SK-N-SH (cell line): Measurements from ENCODE around the gene LPAR4. TPM values are rescaled to one million over a fixed set of nuclear protein-coding genes. Genes with fewer than 3 reads are reported as not detected.

ENCODE experiments used
- CTCF ChIA-PET: fragments of 300-600, 350-600 bp; formaldehyde crosslinking; extraction: SDS; loops from one replicate; lab custom pipeline; 2021; lab: Yijun Ruan, JAX
- POLR2A ChIA-PET: fragments of 350-600 bp; sonication (Branson Sonifier 250); formaldehyde crosslinking; extraction: SDS; loops from one replicate; lab custom pipeline; 2020; ENCODE audit warnings: antibody characterized with exemption, inconsistent platforms; lab: Yijun Ruan, JAX
- DNase-seq: peaks from one replicate; pipeline ENCODE4 v3.0.0; 2012
- H2AFZ ChIP-seq: fragments of 200-600 bp; sonication (generic); 2 replicates; pipeline ENCODE4 v1.8.1; 2016; ENCODE audit warnings: antibody characterized with exemption, mild to moderate bottlenecking, low read depth
- H3F3A ChIP-seq: fragments of 200-600 bp; sonication (generic); replicated peaks from 2 replicates; pipeline ENCODE3; 2016; ENCODE audit warnings: antibody characterized with exemption, mild to moderate bottlenecking; ENCODE audit not compliant: insufficient read depth
- H3K27ac ChIP-seq, 2 experiments: fragments of 200-500 bp in 1 of 2; fragments of 200-600 bp in 1 of 2; sonication (Bioruptor generic) in 1 of 2; sonication (generic), shearing (Covaris generic) in 1 of 2; 2 replicates each; pipeline versions ENCODE4 v1.5.1 to v1.6.1; 2014 to 2016; ENCODE audit warnings: low read depth in 2 of 2, inconsistent platforms in 1 of 2, low read length in 1 of 2, mild to moderate bottlenecking in 1 of 2, mixed read lengths in 1 of 2
- H3K27me3 ChIP-seq: fragments of 200-600 bp; sonication (generic), shearing (Covaris generic); 2 replicates; pipeline ENCODE4 v1.6.1; 2016; ENCODE audit warnings: mixed run types; ENCODE audit not compliant: insufficient read depth
- H3K36me3 ChIP-seq, 2 experiments: fragments of 200-500 bp in 1 of 2; fragments of 200-600 bp in 1 of 2; sonication (Bioruptor generic) in 1 of 2; sonication (generic) in 1 of 2; replicated peaks in 1 of 2; 2 replicates each; pipeline versions ENCODE3 to v1.5.1; 2014 to 2016; ENCODE audit warnings: low read length in 1 of 2, mild to moderate bottlenecking in 1 of 2; ENCODE audit not compliant: insufficient read depth in 2 of 2, control insufficient read depth in 1 of 2
- H3K4me1 ChIP-seq, 2 experiments: fragments of 200-500 bp in 1 of 2; fragments of 200-600 bp in 1 of 2; sonication (Bioruptor generic) in 1 of 2; sonication (generic), shearing (Covaris generic) in 1 of 2; 2 replicates each; pipeline versions ENCODE4 v1.5.1 to v1.6.1; 2014 to 2016; ENCODE audit warnings: low read depth in 1 of 2, low read length in 1 of 2, mixed run types in 1 of 2; ENCODE audit not compliant: insufficient read depth in 2 of 2, control insufficient read depth in 1 of 2
- H3K4me2 ChIP-seq: fragments of 200-600 bp; sonication (generic), shearing (Covaris generic); 2 replicates; pipeline ENCODE4 v1.6.1; 2017; ENCODE audit warnings: mixed run types
- H3K4me3 ChIP-seq, 2 experiments: fragments of 200-500 bp in 1 of 2; fragments of 200-600 bp in 1 of 2; sonication (Bioruptor generic) in 1 of 2; sonication (generic), shearing (Covaris generic) in 1 of 2; 2 replicates each; pipeline versions ENCODE4 v1.5.1 to v1.8.1; 2014 to 2016; ENCODE audit warnings: low read depth in 2 of 2, inconsistent platforms in 1 of 2, low read length in 1 of 2, mild to moderate bottlenecking in 1 of 2, mixed read lengths in 1 of 2, moderate library complexity in 1 of 2
- H3K79me2 ChIP-seq: fragments of 200-600 bp; sonication (generic); 2 replicates; pipeline ENCODE4 v1.8.1; 2017; ENCODE audit warnings: mild to moderate bottlenecking; ENCODE audit not compliant: insufficient read depth
- H3K9ac ChIP-seq: fragments of 200-600 bp; sonication (generic); 2 replicates; pipeline ENCODE4 v1.6.1; 2017; ENCODE audit warnings: mixed run types
- H3K9me2 ChIP-seq: fragments of 200-600 bp; sonication (generic); 2 replicates; pipeline ENCODE4 v1.6.1; 2017; ENCODE audit warnings: mixed run types
- H3K9me3 ChIP-seq: fragments of 200-600 bp; sonication (generic); 2 replicates; pipeline ENCODE4 v1.6.1; 2017; ENCODE audit warnings: mixed run types, mild to moderate bottlenecking, moderate library complexity
- H4K20me1 ChIP-seq: fragments of 200-600 bp; sonication (generic); 2 replicates; pipeline ENCODE4 v1.6.1; 2017; ENCODE audit warnings: mild to moderate bottlenecking, mixed run types; ENCODE audit not compliant: insufficient read depth
- CHD2 ChIP-seq: fragments of 150-350 bp; IDR thresholded peaks from 2 replicates; pipeline ENCODE4 v1.6.1; 2018; ENCODE audit warnings: low read length; ENCODE audit not compliant: partially characterized antibody
- CTCF ChIP-seq: fragments of 200-600 bp; sonication (generic); IDR thresholded peaks from 2 replicates; pipeline ENCODE4 v1.6.1; 2017; ENCODE audit warnings: antibody characterized with exemption, mild to moderate bottlenecking, moderate library complexity
- ELF1 ChIP-seq: IDR thresholded peaks from 2 replicates; pipeline ENCODE4 v1.4.0; 2012
- EP300 ChIP-seq, 2 experiments: IDR thresholded peaks; 2 replicates each; pipeline versions ENCODE4 v1.4.0 to v1.6.1; 2012; ENCODE audit warnings: borderline replicate concordance in 1 of 2, low read depth in 1 of 2, low read length in 1 of 2
- FOXJ3 ChIP-seq: sonication (generic); formaldehyde crosslinking; IDR thresholded peaks from 2 replicates; pipeline ENCODE4 v1.5.1; 2020; ENCODE audit warnings: mild to moderate bottlenecking, missing genetic modification reagents
- FOXM1 ChIP-seq: IDR thresholded peaks from 2 replicates; pipeline ENCODE4 v1.4.0; 2012; ENCODE audit warnings: low read depth, mild to moderate bottlenecking
- MAX ChIP-seq: IDR thresholded peaks from 2 replicates; pipeline ENCODE4 v1.4.0; 2012; ENCODE audit warnings: low read depth
- MEF2A ChIP-seq: IDR thresholded peaks from 2 replicates; pipeline ENCODE4 v1.4.0; 2012; ENCODE audit warnings: low read depth, borderline replicate concordance
- MXI1 ChIP-seq: IDR thresholded peaks from 2 replicates; pipeline ENCODE4 v1.6.1; 2012; ENCODE audit warnings: mild to moderate bottlenecking, low read depth, low read length, improper control_type of control experiment
- RAD21 ChIP-seq: IDR thresholded peaks from 2 replicates; pipeline ENCODE4 v1.6.1; 2012; ENCODE audit warnings: mild to moderate bottlenecking, low read length
- RFX5 ChIP-seq: IDR thresholded peaks from 2 replicates; pipeline ENCODE4 v1.6.1; 2012; ENCODE audit warnings: mild to moderate bottlenecking, improper control_type of control experiment, low read length
- RXRA ChIP-seq: IDR thresholded peaks from 2 replicates; pipeline ENCODE4 v1.4.0; 2012; ENCODE audit warnings: low read depth, mild to moderate bottlenecking, borderline replicate concordance
- SIN3A ChIP-seq: IDR thresholded peaks from 2 replicates; pipeline ENCODE4 v1.6.1; 2012; ENCODE audit warnings: low read depth, mild to moderate bottlenecking, low read length, moderate library complexity, borderline replicate concordance
- SMC3 ChIP-seq: IDR thresholded peaks from 2 replicates; pipeline ENCODE4 v1.6.1; 2012; ENCODE audit warnings: low read depth, low read length, improper control_type of control experiment
- TAF1 ChIP-seq: IDR thresholded peaks from 2 replicates; pipeline ENCODE4 v1.6.1; 2012; ENCODE audit warnings: low read depth, mild to moderate bottlenecking, low read length, moderate library complexity, borderline replicate concordance
- TCF12 ChIP-seq: IDR thresholded peaks from 2 replicates; pipeline ENCODE4 v1.4.0; 2012
- USF1 ChIP-seq: IDR thresholded peaks from 2 replicates; pipeline ENCODE4 v1.4.0; 2012; ENCODE audit warnings: low read depth, borderline replicate concordance
- ZBTB33 ChIP-seq: IDR thresholded peaks from 2 replicates; pipeline ENCODE4 v1.4.0; 2012; ENCODE audit warnings: low read depth, borderline replicate concordance
- whole genome bisulfite sequencing: methylation state at CpG from one replicate; pipeline ENCODE4 v1.1.6; 2017; ENCODE audit warnings: low lambda C conversion rate; 5-methylcytosine and 5-hydroxymethylcytosine counted together
- polyA plus RNA-seq, 3 experiments: library from polyadenylated mRNA; depleted of rRNA; stranded (reverse); fragments of >200 nt; gene quantifications; 2 replicates each; pipeline ENCODE4 v1.2.3, GENCODE V29; 2012

LPAR4 gene
- polyA plus RNA-seq, 1 of the 3 experiments (the other 2 are of a cell fraction), result not detected

- Histone ChIP-seq H4K20me1 (no peaks in the 10 kb centered on the region), H3K4me2 (no peak overlapping the region), H3K4me3 (no peak overlapping the region), H2AFZ (no peak overlapping the region), H3K27ac (no peak overlapping the region), H3K4me1 (no peaks in the 10 kb centered on the region), H3K27me3 (no peaks in the 10 kb centered on the region; the same call in 1 of the 2 replicates), H3K36me3 (no peaks in the 10 kb centered on the region), H3K9me2 (no peaks in the 10 kb centered on the region), H3K79me2 (no peaks in the 10 kb centered on the region), H3K9me3 (no peaks in the 10 kb centered on the region), H3F3A (no peaks in the 10 kb centered on the region), H3K9ac (no peak overlapping the region)
- POLR2A ChIA-PET, result no interaction called here
- 4% methylated on average over 1 of the region's 1 CpG for WGBS
- TF ChIP-seq CHD2 (no peak), FOXM1 (no peak), ELF1 (no peak), TAF1 (no peak), CTCF (no peak), FOXJ3 (CRISPR knock-in tag) (no peak), MAX (no peak), SMC3 (no peak), MXI1 (no peak), RFX5 (no peak), USF1 (no peak), RAD21 (no peak), EP300 (IDR thresholded peaks at IDR 0.05; ENCODE audit: borderline replicate concordance in 1 of 2, low read depth in 1 of 2, low read length in 1 of 2) (no peak), ZBTB33 (no peak), MEF2A (no peak), SIN3A (no peak), RXRA (no peak), TCF12 (no peak)
- CTCF ChIA-PET, result no interaction called here
- DNase-seq, result no peak
Measured at GRCh38 chrX:78712336-78712735, 35.2 kb upstream of the LPAR4 start.
